ENCODE measurements around the gene PRKAG1.

The PRKAG1 gene

GRCh38 chr12:48954061-48954460, 64.5 kb downstream of the PRKAG1 start:
- Histone ChIP-seq H3K4me2 (ENCODE audit: insufficient read depth, low read length) (no peak overlapping the region), H3K79me2 (ENCODE audit: insufficient read depth, low read length) (peaks cover 79% of the 10 kb centered on the region), H2AFZ (ENCODE audit: low read depth, low read length) (no peak overlapping the region), H4K20me1 (ENCODE audit: insufficient read depth, low read length) (peaks cover 59% of the 10 kb centered on the region), H3K27me3 (ENCODE audit: insufficient read depth, low read length, poor library complexity) (no peaks in the 10 kb centered on the region), H3K4me3 (ENCODE audit: low read depth in 1 of 2, low read length in 2 of 2) (no peak overlapping the region), H3K9ac (ENCODE audit: low read depth, low read length) (no peak overlapping the region), H3K36me3 (ENCODE audit: insufficient read depth, low read length) (peaks cover 39% of the 10 kb centered on the region), H3K9me3 (ENCODE audit: insufficient read depth, low read length, severe bottlenecking) (no peaks in the 10 kb centered on the region), H3K4me1 (ENCODE audit: insufficient read depth, low read length) (peaks cover 33% of the 10 kb centered on the region), H3K27ac (ENCODE audit: low read length) (no peak overlapping the region)
- no peak for TF ChIP-seq EZH2 (IDR thresholded peaks at IDR 0.05; ENCODE audit: borderline replicate concordance, low read depth, low read length, severe bottlenecking)
- TF ChIP-seq CTCF (IDR thresholded peaks at IDR 0.05; ENCODE audit: borderline replicate concordance, extremely low read depth, low read length, poor library complexity, severe bottlenecking): no peak
- DNase-seq: no peak
- no peak for ATAC-seq (ENCODE audit: insufficient read depth, low read depth)

- no peak for TF ChIP-seq CTCF (IDR thresholded peaks at IDR 0.05; ENCODE audit: borderline replicate concordance, extremely low read depth, low read length, poor library complexity, severe bottlenecking)
- no peak for TF ChIP-seq EZH2 (IDR thresholded peaks at IDR 0.05; ENCODE audit: borderline replicate concordance, low read depth, low read length, severe bottlenecking)
Measured at GRCh38 chr12:48952691-48953090, 65.9 kb downstream of the PRKAG1 start.

More at GRCh38 chr12:48952691-48953090, 65.9 kb downstream of the PRKAG1 start:
- Histone ChIP-seq H2AFZ (ENCODE audit: low read depth, low read length) (no peak overlapping the region), H3K9ac (ENCODE audit: low read depth, low read length) (no peak overlapping the region), H3K4me2 (ENCODE audit: insufficient read depth, low read length) (no peak overlapping the region), H3K36me3 (ENCODE audit: insufficient read depth, low read length) (peaks cover 40% of the 10 kb centered on the region), H3K4me3 (ENCODE audit: low read depth in 1 of 2, low read length in 2 of 2) (no peak overlapping the region), H3K79me2 (ENCODE audit: insufficient read depth, low read length) (peaks cover 92% of the 10 kb centered on the region), H4K20me1 (ENCODE audit: insufficient read depth, low read length) (peaks cover 61% of the 10 kb centered on the region), H3K27ac (ENCODE audit: low read length) (no peak overlapping the region), H3K27me3 (ENCODE audit: insufficient read depth, low read length, poor library complexity) (no peaks in the 10 kb centered on the region), H3K4me1 (ENCODE audit: insufficient read depth, low read length) (peaks cover 25% of the 10 kb centered on the region), H3K9me3 (ENCODE audit: insufficient read depth, low read length, severe bottlenecking) (no peaks in the 10 kb centered on the region)
- ATAC-seq (ENCODE audit: insufficient read depth, low read depth): no peak
- DNase-seq: no peak

Measured in DND-41 (cell line).